ENCODE results near the gene TMEM273. TPM values are rescaled to one million over a fixed set of nuclear protein-coding genes. Genes with fewer than 3 reads are reported as not detected.

The TMEM273 gene
- total RNA-seq, 4 donors from 2014 or later = 3.2 to 12.2 (median 7.1) TPM

DNA sequence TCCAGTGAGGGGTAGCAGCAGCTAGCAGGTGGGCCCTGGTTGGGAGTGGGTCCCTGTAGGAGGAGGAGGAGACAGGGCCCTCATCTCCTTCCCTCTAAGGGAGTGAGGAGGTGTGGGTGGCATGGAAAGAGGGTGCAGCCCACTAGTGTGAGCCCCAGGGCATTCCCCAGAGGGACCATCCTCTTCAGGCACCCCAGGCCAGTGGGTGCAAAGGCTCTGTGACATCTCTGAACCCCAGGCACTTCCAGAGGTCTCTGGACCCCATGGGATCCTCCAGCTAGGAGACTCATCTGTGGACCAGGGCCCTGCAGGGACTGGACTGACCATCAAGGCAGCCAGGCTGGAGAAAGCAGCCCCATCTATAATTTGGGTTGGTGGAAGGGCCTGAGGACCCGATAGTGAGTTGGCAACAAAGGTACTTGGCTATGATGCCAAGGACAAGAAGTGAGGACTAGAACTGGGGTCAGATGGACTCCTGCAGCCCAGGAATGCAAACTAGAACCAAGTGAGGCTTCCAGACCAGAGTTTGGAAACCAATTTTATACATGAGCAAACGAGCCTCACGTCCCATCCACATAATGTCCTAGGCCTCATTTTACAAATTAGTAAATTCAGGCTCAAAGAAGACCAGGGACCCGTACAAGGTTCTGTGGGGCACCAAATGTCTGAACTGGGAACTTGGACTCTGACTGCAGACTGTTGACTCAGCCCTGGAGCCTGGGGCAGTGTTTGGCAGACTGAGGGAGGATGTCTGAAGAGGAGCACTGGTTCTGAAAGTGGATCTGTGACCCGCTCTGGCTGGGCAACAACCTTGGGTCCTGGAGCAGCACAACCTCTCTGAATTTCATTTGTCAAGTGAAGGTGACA lies 71.4 kb downstream of the TMEM273 start:
- WGBS, 2 donors = 70 to 77% methylated on average over 5 of the region's 5 CpGs
- intact Hi-C loops (cut with DNase I; ENCODE audit: low total_unique reads) = no loop called here
- H3K4me3 ChIP-seq (ENCODE audit: low read depth, poor library complexity, severe bottlenecking) = no peak overlapping the region
- TF ChIP-seq CTCF (IDR thresholded peaks at IDR 0.05) (no peak), POLR2A (IDR thresholded peaks at IDR 0.05) (no peak)
- peak in 1 of 2 donors; percentile 72 for DNase-seq (ENCODE audit: low spot score in 2 of 2)

- intact Hi-C loops (cut with DNase I; ENCODE audit: low total_unique reads) = no loop called here
- DNase-seq (ENCODE audit: low spot score in 2 of 2) = peak in 1 of 2 donors; percentile 82
- TF ChIP-seq POLR2A (IDR thresholded peaks at IDR 0.05) (no peak), CTCF (IDR thresholded peaks at IDR 0.05) (no peak)
- H3K4me3 ChIP-seq (ENCODE audit: low read depth, poor library complexity, severe bottlenecking) = no peak overlapping the region
- WGBS, 2 donors = 85 to 86% methylated on average over 8 to 12 of the region's 14 CpGs
Observed at GRCh38 chr10:49115796-49116508, 72.2 kb downstream of the TMEM273 start.

DNA sequence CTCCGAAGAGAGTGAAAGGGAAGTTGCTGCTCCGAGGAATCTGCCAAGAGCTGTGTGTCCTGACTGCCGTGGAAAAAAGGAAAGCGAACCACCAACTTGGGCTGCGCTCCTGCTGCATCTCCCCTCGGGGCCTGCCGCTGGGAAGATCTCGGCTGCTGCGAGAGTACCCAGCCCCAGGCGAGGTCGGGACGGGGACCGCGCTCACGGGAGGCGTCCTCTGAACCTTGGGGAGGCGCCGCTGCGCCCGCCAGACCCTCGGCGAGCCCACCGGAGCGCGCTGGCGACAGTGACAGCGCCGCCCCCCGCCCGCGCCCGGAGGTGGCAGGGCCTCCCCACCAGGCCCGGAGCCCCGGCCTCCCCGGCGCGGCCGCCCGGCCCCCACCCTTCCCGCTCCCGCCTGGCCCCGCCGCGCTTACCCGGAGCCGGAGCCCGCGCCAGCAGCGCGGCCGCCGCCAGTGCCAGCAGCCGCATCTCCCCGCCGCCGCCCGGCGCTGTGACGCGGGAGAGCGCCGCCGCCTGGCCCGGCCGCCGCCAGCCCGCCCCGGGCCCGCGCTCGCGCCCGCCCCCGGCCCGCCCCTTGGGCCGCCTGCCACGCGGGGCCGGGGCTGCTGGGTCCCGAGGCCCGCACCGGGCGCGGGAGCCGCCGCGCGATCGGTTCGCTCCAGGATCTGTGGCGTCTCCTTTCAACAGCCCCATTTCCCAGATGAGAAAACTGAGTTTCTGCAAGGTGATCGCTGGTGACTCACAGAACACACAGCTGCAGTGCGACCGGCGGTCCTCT lies 73.0 kb downstream of the TMEM273 start, which contains the start of gene VSTM4:
TSS of gene VSTM4 (minus strand) at position 508 of the 781 bp plus-strand sequence. CDS start at position 471, 37 bp downstream.
- intact Hi-C loops (cut with DNase I; ENCODE audit: low total_unique reads) = no loop called here
- H3K4me3 ChIP-seq (ENCODE audit: low read depth, poor library complexity, severe bottlenecking) = peak within 1 kb of the TSS; percentile 35
- DNase-seq (ENCODE audit: low spot score in 2 of 2) = peak in 1 of 2 donors; percentile 86
- WGBS, 2 donors = 0 to 6% methylated on average over 9 to 27 of the region's 95 CpGs
- TF ChIP-seq CTCF (IDR thresholded peaks at IDR 0.05) = no peak

- intact Hi-C loops (cut with DNase I; ENCODE audit: low total_unique reads) = no loop called here
- 17 to 24% methylated on average over 7 to 9 of the region's 9 CpGs for WGBS, 2 donors
- no peak for DNase-seq (ENCODE audit: low spot score in 2 of 2)
Observed at GRCh38 chr10:49114718-49115014, 73.5 kb downstream of the TMEM273 start.

More at GRCh38 chr10:49114718-49115014, 73.5 kb downstream of the TMEM273 start:
- H3K4me3 ChIP-seq (ENCODE audit: low read depth, poor library complexity, severe bottlenecking) = peak overlapping the region; percentile 35
- TF ChIP-seq CTCF (IDR thresholded peaks at IDR 0.05) (no peak), POLR2A (IDR thresholded peaks at IDR 0.05) (no peak)

All from lower leg skin (tissue), 4 donors.